Measurements from ENCODE around the gene METTL13. TPM values are rescaled to one million over a fixed set of nuclear protein-coding genes. Genes with fewer than 3 reads are reported as not detected.

METTL13 gene
- 10 to 100 TPM; 13.0 to 16.2 TPM for total RNA-seq
- long read RNA-seq, transcript METTL13-201 (8 exons, 3,327 nt), result major isoform, 11 of 17 reads
- long read RNA-seq, partial matches to known transcripts, result 0 of 17 reads
- long read RNA-seq, other reads (novel, unspliced or antisense), result 4 of 17 reads

GRCh38 chr1:171781176-171781875 is at the start of gene METTL13:
Gene METTL13, plus strand, starts transcription at chr1:171781660. Its CDS starts 308 bp downstream, at chr1:171781968.
- intact Hi-C loops (cut with DNase I), result loop anchor here in 1 of 2 donors (2.0 kb wide), 1 partner anchor 39 kb away; the partner anchor contains the start of gene VAMP4
- ATAC-seq (peak; percentile 99 to 100), DNase-seq (peak; percentile 99)

- no peak for ATAC-seq
- DNase-seq, result no peak
- intact Hi-C loops (cut with DNase I), result no loop called here
These were observed 45.3 kb upstream of the METTL13 start for GRCh38 chr1:171736196-171736595.

GRCh38 chr1:171738911-171739310 is 42.5 kb upstream of the METTL13 start:
- intact Hi-C loops (cut with DNase I), result no loop called here
- DNase-seq (no peak), ATAC-seq (no peak)

- DNase-seq (no peak), ATAC-seq (no peak)
- intact Hi-C loops (cut with DNase I), result no loop called here
These were observed 41.8 kb upstream of the METTL13 start for GRCh38 chr1:171739656-171740055.

GRCh38 chr1:171740356-171740863 is 41.0 kb upstream of the METTL13 start:
- intact Hi-C loops (cut with DNase I), result no loop called here
- no peak for ATAC-seq

GRCh38 chr1:171740987-171741871 is 40.2 kb upstream of the METTL13 start:
- intact Hi-C loops (cut with DNase I), result no loop called here
- ATAC-seq, result peak; percentile 45 to 52

More at GRCh38 chr1:171740356-171740863, 41.0 kb upstream of the METTL13 start:
- DNase-seq, result no peak

GRCh38 chr1:171741872-171742576 is 39.4 kb upstream of the METTL13 start, which contains the start of gene VAMP4:
Gene VAMP4, minus strand, starts transcription at chr1:171742065. Its CDS starts 3,651 bp downstream, at chr1:171738414.
- intact Hi-C loops (cut with DNase I), result loop anchor here in 1 of 2 donors (2.0 kb wide), 1 partner anchor 39 kb away; the partner anchor contains the start of gene METTL13
- ATAC-seq, result peak; percentile 92 to 95
- DNase-seq, result peak; percentile 90

More at GRCh38 chr1:171740987-171741871, 40.2 kb upstream of the METTL13 start:
- peak; percentile 31 for DNase-seq

GRCh38 chr1:171742577-171742922 is 38.9 kb upstream of the METTL13 start:
- DNase-seq (peak; percentile 51), ATAC-seq (peak; percentile 53 to 71)
- intact Hi-C loops (cut with DNase I), result loop anchor here in 1 of 2 donors (2.0 kb wide), 1 partner anchor 38 kb away; the partner anchor contains the start of gene METTL13

- DNase-seq (no peak), ATAC-seq (peak in 1 of 2 donors; percentile 64)
- intact Hi-C loops (cut with DNase I), result loop anchor here in 1 of 2 donors (2.0 kb wide), 1 partner anchor 38 kb away; the partner anchor contains the start of gene METTL13
These were observed 38.2 kb upstream of the METTL13 start for GRCh38 chr1:171743081-171743870.

- DNase-seq, result no peak
- no peak for ATAC-seq
- intact Hi-C loops (cut with DNase I), result no loop called here
These were observed 36.5 kb upstream of the METTL13 start for GRCh38 chr1:171744986-171745385.

- ATAC-seq (no peak), DNase-seq (no peak)
- intact Hi-C loops (cut with DNase I), result no loop called here
These were observed 32.8 kb upstream of the METTL13 start for GRCh38 chr1:171748651-171749050.

- DNase-seq (no peak), ATAC-seq (no peak)
- intact Hi-C loops (cut with DNase I), result no loop called here
These were observed 30.2 kb upstream of the METTL13 start for GRCh38 chr1:171751221-171751620.

GRCh38 chr1:171753182-171753581 is 28.3 kb upstream of the METTL13 start:
- no peak for DNase-seq
- ATAC-seq, result no peak
- intact Hi-C loops (cut with DNase I), result no loop called here

- ATAC-seq (no peak), DNase-seq (no peak)
- intact Hi-C loops (cut with DNase I), result no loop called here
These were observed 27.6 kb upstream of the METTL13 start for GRCh38 chr1:171753685-171754352.

- no peak for DNase-seq
- intact Hi-C loops (cut with DNase I), result no loop called here
- ATAC-seq, result peak in 1 of 2 donors; percentile 52
These were observed 27.1 kb upstream of the METTL13 start for GRCh38 chr1:171754353-171754705.

GRCh38 chr1:171754971-171755370 is 26.5 kb upstream of the METTL13 start:
- no peak for DNase-seq
- ATAC-seq, result no peak
- intact Hi-C loops (cut with DNase I), result no loop called here

- ATAC-seq (no peak), DNase-seq (no peak)
- intact Hi-C loops (cut with DNase I), result no loop called here
These were observed 24.6 kb upstream of the METTL13 start for GRCh38 chr1:171756856-171757255.

Measured in left cardiac atrium (tissue), 4 donors.